NCI-H1048 (cell line): ENCODE data around the gene ADI1.
"Not testable (repeated sequence)": the region's sequence is repeated elsewhere in the genome, so short reads cannot be mapped to it uniquely, and the experiment has no call there.

Experiments
- DNase-seq: peaks from one replicate; lab custom pipeline; 2025; lab: John Stamatoyannopoulos, UW

The ADI1 gene

DNA sequence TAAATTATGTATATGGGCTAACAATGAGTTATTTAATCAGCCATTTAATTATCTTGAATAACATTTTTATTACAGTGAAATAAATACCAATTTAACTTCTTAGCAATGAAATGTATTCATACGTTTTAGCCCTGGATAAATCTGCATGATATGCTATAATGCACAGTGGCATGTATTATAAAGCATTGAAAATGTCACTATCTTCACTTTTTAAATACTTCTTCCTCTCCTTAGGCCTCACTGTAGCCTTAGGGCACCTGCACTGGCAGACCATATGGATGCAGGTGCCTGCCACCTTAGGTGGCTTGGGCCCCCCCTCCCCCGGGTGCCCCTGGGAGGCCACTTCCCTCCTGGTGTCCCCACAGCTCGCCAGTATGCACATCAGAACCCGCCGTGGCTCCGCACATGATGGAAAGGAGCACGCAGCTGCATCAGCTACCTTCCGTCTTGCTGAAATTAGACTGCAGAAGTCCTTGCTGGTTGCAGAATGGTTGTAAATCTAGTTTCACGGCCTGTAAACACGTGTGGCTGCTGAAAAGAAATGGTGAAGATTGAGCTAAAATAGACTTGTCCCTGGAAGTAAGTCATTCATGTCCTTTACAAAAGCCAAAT lies 56.7 kb downstream of the ADI1 start:
- no peak for DNase-seq

DNA sequence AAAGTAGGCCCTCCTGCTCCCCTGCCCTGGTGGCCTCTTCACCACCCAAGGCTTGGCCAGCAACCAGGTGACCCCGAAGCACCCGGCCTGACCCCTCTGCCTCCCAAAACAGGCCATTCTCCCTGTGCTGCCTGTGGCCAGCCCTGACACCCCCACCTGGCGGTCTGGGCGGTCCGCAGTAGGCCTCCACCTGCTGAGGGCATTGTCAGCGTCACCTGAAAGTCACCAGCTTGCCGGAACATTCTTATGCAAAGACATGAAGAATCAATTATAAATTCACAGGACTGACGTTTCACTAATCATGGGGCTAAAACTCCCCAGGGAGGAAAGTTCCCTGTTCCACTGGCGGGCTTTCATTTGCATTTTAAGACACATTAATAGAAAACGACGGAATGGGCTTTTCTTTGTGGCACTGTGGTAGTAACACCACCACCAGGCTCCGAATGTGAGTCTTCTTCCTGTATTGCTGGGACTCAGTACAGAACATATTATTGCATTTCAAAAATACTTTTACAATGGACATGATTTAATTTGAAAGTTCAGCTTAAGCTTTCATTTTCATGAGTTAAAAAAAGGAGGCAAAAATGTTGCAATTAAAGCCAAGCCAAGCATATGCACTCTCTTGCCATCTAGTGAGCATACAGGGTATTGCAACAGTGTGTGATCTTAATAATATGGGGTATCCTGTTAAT lies 57.4 kb downstream of the ADI1 start:
- no peak for DNase-seq

DNA sequence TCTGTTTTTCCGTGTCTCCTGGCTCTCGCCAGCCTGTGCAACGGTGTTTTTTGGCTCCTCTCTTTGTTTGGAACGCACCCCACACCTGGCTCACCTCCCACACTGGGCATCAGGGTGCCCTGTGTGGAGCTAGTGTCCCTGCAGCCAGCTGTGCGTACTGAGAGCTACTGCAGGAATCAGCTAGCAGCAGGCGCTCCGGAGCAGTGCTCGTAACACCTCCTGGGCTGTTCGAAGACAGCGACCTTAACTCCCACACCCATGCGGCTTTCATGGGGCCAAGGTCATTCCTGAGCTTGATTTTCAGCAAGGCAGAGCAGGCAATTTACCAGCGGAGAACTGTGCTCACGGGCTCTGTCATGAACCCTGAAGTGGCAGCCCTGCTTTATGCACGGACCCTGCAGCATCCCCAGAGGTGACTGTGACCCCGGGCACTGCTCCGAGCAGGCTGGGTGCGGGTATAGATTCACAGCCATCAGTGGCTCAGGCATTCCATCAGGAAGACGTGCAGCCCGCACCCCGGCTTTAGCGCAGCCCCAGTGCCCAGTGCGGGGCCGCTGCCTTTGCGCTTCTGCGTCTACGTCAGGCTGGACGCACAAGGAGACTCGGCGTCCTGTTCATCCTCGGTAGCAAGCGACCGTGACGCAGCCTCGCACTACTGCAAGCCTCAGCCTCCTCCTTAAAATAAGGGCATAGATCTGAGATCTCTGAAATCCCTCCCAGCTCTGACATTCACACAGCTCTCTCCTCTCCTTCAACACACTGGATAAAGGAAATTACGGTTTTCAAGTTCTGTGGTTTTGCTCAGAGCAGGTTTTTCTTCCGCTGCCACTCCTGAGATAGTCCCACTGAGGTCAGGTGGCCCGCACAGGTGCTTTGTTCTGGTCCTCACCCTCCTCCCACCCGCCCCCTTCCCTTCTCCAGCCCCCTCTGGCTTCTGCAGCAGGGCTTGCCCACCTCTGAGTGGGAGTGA lies 58.2 kb downstream of the ADI1 start:
- DNase-seq, result no peak

DNA sequence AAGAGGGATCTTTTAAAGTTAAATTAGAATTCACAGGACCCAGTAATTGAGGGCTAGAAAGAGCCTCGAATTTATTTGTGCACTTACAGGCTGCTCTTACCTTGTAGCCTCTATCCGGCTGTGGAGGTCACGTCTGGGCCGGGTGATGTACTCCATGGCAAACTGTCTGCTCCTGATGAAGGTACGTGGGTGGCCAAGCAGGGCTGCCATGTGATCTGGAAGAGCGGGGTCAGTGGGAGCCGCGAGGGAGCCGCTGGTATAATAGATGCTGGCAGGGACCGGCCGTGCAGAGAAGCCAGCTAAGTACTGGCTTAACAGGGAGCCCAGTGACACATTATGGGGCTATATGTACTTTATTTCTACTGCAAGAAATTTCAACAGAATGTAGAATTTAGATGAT lies 59.2 kb downstream of the ADI1 start:
- no peak for DNase-seq

DNA sequence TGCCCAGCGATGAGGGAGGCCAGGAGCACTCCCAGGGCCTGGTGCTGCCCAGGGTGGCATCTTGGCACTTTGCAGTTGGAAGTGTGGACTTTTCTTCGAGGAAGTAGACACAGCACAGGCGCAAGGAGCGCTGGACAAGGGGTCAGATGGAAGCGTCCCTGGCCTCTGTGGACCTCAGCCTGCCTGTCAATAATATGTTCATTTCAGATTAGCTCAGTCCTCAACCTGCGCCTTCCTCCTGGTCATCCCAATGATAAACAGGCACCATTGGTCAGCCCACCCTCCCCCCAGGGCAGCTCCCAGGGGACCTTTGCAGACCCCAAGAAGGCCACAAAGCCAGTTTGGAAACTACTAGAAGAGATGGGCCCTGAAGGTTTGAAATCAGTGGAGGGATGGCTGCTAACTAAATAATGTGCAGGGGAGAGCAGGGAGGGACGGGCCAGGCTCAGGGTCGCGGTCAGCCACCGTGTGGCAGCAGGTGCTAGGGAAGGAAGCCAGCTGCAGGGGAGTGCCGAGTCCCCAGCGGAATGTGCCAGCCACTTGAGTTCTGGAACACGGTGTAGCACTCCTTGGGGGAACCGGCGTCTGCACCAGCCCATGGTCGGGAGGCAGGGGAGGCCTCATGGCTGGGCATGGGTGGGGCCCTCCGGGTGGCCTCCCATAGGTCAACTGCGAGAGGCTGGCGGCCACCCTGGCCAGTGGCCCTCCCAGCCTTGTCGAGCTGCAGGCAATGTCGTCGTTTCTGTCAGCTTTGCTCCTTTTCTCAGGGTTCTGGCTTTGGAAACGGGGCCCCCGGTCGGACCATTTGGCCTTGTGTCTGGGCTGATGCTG lies 59.9 kb downstream of the ADI1 start:
- DNase-seq, result no peak

DNA sequence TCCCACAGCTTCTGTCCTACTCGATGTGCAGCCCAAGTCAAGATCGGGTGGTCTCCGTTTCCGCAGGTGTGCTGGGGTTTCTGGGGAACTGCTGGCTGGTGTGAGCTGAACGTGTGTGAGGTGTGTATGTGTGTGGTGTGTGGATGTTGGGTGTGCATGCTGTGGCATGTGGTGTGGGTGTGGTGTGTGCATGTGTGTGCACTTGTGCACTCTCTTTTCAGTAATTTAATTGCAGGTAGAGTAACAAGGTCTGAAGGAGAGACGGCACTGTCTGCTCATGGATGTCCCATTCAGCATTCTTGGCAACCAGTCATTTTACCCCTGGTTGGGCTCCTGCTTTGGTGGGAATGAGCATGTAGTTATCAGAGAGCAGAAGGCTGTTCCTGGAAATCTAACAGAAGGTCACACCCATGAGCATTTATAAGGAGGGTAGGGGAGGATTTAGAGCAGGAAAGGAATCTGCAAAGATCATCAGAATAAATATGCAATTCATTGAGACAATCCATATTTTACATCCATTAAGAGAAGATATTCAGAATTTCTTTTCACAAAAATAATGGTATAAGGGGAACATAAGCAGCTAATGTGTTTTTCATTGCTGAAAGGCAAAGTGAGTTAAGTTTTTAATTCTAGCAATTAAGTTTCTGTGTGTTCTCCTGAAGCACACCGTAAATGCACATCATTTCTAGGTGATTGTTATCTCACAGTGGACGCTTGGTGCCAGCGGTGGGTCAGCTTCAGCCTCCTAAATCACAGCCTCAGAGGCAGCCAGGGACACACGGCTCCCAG lies 60.7 kb downstream of the ADI1 start:
- DNase-seq, result no peak

DNA sequence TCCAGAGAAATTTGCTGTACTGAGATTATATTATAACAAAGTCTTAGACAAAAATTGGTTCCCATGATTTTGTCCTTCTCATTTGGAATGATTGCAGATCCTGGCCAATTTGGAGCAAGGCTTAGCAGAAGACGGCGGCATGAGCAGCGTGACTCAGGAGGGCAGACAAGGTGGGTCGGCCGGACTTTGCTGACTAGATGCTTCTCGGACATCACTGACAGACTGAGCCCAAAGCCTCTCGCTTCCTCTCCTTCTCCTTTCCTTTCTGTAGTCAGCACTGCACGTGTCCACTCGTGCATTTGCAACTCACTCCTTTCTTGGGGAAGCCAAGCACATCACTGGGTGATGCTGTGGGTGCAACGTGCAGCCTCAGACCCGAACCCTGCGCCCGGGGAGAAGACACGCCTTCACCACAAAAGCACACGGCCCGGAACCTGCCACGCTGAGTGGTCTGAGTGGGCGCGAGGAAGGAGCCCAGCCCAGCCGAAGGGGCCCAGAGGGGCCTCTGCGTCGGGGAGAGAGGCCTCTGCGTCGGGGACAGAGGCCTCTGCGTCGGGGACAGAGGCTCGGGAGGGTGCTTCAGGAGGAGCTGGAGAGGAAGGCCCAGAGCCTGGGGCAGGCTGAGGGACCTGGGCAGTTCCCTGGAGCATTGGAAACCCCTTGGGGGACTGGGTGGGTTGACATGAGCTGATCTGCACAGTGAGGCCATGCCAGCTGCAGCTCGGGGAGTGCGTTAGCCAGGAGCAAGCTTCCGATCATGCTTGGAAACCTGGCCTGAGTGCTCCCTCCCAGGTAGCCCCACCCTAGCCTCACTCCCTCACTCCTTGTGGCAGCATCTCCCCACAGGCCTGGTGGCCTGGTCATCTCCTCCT lies 61.6 kb downstream of the ADI1 start:
- no peak for DNase-seq

DNA sequence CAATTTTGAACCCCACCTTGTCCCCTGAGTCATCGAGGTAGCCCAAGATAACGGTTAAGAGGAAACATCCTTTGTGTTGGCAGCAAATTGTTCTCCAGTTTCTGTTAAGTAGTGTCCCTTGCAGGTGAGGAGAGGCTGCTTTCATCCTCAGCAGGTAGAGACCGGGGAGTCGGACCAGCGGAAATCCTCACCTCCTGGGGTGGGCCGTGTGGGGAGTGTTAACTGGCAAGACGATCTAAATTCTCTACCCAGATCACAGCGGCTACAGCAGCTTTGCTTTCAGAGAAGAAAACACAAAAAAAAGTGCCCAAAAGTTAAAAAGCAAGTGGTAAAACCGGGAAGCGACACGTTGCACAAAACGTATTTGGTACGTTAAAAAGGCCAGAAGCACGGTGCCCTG lies 63.2 kb downstream of the ADI1 start:
- DNase-seq, result no peak

DNA sequence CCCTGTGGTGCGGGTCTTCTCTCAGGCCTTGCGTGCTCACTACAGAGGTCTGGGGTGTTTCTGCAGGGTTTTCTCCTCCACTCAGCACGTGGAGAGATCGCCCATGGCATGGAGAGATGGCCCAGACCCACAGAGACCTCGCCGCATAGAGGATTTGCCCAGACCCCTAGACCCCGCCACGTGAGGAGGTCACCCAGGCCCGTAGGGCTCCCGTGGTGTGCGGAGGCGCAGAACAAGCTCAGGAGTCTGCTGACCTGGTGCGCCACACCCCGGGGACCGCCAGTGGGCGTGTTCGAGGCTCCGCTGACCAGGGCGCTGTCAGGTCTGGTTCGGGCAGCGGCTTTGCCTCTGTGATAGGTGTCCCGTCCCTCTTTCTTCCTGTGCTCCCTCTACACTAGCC lies 64.5 kb downstream of the ADI1 start:
- DNase-seq, result no peak

DNA sequence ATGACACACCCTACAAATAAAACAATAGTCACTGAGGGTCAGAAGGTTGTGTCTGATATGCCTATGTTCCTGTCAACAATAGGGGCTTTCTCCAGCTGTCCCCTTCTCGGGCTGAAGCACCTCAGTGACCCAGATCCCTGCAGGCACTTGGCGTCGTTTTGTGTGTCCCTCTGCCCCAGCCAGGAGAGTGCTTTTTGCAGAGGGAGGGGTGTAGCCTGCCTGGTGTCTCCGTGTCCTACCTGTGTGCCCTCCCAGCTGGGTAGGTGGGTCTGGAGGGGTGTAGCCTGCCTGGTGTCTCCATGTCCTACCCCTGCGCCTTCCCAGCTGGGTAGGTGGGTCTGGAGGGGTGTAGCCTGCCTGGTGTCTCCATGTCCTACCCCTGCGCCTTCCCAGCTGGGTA lies 65.3 kb downstream of the ADI1 start:
- DNase-seq, result not testable (repeated sequence)

DNA sequence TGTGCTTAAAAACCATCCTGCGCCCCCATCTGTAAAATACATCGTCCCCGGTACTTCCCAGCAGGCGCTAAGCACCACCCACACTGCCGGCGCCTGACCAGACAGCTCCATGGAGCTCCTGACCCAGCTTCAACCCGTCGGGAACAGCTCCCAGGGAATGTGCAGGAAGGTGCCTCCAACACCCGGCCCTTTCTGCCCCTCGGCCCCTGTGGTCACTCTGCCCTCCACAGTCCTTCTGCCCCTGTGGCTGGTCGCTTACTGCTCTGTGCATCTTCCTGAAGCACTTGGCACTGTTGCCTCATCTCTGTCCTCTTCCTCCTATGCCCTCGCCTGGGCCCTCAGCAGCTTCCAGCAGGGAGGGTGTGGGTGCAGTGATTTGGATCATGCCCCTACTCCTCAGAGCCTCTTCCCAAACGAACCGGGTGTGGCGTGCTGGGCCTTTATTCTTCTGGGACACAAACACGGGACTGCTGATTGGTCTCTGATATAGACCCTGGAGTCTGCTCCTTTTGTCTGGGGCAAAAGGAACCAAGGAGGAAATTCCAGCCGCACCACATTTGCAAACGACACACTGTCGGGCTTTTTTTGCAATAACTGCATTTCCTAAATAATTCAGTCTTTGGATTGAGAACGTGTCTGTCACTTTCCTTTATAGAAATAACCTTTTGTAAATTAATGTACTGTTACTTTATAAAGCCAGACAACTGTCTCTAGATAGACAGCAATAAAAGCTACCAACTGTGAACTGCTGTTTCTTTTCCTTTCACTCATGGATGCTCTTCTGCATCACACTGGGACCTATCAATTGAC lies 65.9 kb downstream of the ADI1 start:
- DNase-seq, result no peak

DNA sequence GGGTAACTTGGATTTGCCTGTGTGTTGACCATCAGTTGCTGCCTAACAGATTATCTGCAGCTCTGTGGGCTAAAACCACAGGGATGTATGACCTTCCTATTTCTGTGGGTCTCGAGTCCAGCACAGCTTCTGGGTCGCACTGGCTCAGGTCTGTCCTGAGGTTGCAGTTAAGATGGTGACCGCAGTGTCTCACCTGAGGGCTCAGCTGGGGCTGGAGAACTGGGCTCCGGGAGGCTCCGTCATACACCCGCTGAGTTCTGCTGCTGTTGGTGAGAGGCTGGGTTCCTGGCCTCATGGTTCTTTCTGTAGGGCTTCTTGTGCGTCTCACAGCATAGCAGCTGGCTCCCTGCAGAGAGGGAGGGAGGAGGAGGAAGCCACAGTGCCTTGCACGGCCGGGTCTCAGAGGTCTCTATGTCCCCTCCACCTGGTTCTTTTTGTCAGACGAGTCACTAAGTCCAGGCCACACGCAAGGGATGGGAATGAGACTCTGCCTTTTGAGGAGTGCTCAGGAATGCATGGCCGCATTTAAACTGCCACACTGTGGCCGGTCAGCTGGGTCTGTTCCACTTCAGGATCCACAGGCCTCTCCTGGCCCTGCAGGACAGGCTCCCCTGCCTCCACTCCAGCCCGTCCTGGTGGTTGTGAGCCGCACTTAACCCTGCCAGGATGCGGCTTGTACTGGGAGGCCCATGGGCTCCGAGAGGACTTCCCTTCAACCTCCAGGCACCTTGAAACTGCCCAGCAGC lies 67.2 kb downstream of the ADI1 start:
- no peak for DNase-seq

DNA sequence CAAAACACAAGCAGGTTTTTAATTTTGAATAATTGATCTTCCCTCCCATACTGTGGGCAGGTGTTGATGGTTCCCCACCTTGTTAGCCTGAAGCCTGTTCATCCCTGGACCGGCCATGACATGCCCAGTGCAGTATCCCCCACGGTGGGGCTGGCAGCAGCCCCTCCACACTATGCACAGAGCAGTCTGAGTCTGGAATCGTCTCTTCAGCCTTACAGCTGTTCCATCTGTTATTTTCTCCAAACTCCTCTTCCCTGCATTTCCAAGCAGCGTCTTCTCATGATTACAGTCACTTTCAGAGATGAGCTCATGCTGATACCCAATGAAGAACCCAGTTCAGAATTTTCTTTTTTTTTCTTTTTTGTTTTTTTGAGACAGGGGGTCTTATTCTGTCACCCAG lies 68.2 kb downstream of the ADI1 start:
- DNase-seq, result no peak

DNA sequence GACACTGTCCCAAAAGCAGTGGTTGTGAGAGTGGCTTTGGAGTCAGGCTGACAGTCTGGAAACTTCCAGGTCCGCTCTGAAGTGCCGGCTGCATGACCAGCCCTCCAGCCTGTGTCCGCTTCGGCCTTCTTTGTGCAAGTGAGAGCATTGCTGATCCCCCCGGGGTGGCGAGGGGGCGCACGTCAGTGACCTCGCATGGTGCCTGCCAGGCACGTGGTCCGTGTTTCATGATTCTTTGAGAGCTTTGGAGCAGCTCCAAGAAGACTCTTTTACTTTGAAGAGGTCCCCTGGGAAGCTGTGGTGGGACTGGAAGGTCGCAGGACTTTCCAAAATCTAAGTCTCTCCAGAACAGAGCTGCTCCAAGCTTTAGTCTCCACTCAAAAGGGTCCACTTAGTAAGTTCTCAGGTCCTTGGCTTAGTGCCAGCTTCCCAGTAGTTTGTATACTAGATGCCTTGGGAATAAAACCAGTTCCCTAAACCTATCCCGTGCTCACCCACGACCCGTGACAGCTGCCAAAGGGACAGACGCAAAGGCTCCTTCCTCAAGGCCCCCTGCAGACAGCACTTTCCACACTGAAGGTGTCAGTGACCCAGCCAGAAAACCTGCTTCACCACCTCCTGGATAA lies 68.8 kb downstream of the ADI1 start:
- DNase-seq, result no peak

DNA sequence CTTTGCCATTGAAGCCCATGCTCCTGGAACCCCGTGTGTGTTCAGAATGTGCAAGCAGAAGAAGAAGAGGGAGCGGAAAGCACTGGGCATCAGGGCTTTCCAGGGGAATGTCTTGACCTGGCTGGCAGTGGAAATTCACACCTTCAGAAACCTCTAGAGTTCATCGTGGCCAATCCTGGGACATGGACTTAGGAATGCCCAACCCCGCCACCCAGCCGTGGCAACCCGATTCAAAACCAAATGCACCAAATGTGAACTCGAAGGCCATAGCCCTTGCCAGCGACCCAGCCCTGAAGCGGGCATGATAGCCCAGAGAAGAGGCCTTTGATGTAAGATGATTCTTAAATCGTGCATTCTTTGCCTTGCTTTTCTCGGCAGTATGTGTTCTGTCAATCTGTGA lies 69.4 kb downstream of the ADI1 start:
- DNase-seq, result no peak

DNA sequence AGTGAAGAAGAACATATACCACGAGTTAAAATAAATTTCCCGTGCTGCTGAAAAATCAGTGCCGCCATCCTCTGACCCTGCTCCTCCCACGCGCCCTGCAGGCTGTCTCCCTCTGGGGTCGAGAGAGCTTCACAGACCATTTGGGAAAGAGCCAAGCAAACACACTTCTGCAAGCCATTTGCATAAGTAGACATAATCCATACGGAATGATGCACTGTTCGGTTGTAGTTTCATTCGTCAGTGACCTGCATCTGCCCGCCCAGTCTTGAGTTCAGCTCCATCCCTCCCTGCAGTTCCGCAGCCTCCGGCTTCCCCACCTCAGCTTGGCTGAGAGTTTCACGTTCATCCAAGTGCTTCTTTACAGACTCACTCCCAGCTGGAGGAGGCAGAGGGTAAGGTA lies 70.2 kb downstream of the ADI1 start:
- peak; percentile 11 for DNase-seq

DNA sequence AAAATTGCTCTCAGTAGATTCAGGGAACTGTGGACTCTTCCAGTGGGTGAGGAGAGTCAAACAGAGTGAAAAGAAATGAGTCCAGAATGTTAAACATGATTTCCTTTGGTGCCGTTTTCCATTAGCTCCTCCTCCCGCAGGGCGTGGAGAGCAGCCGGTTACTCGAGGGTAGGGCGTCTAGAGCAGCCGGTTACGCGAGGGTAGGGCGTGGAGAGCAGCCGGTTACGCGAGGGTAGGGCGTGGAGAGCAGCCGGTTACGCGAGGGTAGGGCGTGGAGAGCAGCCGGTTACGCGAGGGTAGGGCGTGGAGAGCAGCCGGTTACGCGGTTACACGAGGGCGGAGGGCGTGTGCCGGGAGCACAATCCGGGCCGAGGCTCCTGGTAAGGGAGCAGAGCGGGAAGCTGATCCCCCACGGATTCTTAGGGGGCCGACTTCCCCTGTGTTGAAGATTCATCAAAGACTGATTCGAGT lies 70.9 kb downstream of the ADI1 start:
- DNase-seq, result not testable (repeated sequence)

DNA sequence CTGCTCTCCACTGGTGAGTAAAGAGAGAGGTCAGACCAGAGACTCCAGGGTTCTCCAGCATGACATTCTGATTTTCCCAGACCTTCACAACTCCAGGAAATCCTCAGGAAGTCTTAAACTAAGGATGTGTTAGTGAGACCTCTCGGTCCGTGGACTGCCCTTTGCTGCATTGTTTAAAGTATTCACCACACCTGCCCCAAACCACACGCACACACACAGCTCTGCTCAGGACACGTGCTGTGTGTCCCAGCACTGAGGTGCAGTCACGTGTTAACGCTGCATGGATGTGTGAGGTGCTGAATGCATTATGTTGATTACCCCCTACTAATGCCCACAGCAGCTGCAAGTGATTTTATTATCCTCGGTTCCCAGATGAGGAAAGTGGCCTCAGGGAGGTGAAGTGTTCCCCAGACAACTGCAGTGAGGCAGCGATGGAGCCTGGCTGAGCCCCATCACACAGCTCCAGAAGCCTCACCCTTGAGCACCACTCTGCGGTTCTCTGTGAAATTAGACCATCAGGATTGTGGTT lies 71.5 kb downstream of the ADI1 start:
- no peak for DNase-seq
